ENCODE data around the gene C15orf61.

C15orf61 gene

GRCh38 chr15:67551207-67551743, 30.3 kb downstream of the C15orf61 start:
- no peak for DNase-seq

- DNase-seq: no peak
Observed at GRCh38 chr15:67554580-67554979, 33.6 kb downstream of the C15orf61 start.

- no peak for DNase-seq
Observed at GRCh38 chr15:67556976-67557570, 36.1 kb downstream of the C15orf61 start.

- DNase-seq: no peak
Observed at GRCh38 chr15:67558502-67558901, 37.6 kb downstream of the C15orf61 start.

GRCh38 chr15:67559158-67559557, 38.2 kb downstream of the C15orf61 start:
- no peak for DNase-seq

- DNase-seq: no peak
Observed at GRCh38 chr15:67559576-67559975, 38.6 kb downstream of the C15orf61 start.

GRCh38 chr15:67560320-67560719, 39.4 kb downstream of the C15orf61 start:
- DNase-seq: no peak

GRCh38 chr15:67563092-67563491, 42.2 kb downstream of the C15orf61 start:
- DNase-seq: no peak

- no peak for DNase-seq
Observed at GRCh38 chr15:67564021-67564967, 43.4 kb downstream of the C15orf61 start.

- no peak for DNase-seq
Observed at GRCh38 chr15:67564968-67565345, 44.0 kb downstream of the C15orf61 start.

GRCh38 chr15:67569668-67570067, 48.7 kb downstream of the C15orf61 start:
- no peak for DNase-seq

- DNase-seq: no peak
Observed at GRCh38 chr15:67570875-67571647, 50.1 kb downstream of the C15orf61 start.

GRCh38 chr15:67571648-67572415, 50.9 kb downstream of the C15orf61 start:
- DNase-seq: no peak

- no peak for DNase-seq
Observed at GRCh38 chr15:67573194-67573593, 52.3 kb downstream of the C15orf61 start.

- no peak for DNase-seq
Observed at GRCh38 chr15:67575039-67575502, 54.1 kb downstream of the C15orf61 start.

GRCh38 chr15:67578020-67578600, 57.2 kb downstream of the C15orf61 start:
- no peak for DNase-seq

GRCh38 chr15:67579164-67579563, 58.2 kb downstream of the C15orf61 start:
- no peak for DNase-seq
